Measurements from ENCODE around the gene ZNF281.
A peak's percentile ranks its signal among the peaks of the same experiment; 100 is the strongest.
"Not testable (repeated sequence)": the region's sequence is repeated elsewhere in the genome, so short reads cannot be mapped to it uniquely, and the experiment has no call there.

Gene ZNF281

GRCh38 chr1:200409761-200410565, at the start of gene ZNF281:
ZNF281 (minus strand) TSS chr1:200410036; CDS start chr1:200409705, 331 bp downstream.
- peak; percentile 87 for DNase-seq

GRCh38 chr1:200458780-200459179, 48.9 kb upstream of the ZNF281 start:
- no peak for DNase-seq

- DNase-seq, result no peak
These were observed 48.0 kb upstream of the ZNF281 start for GRCh38 chr1:200457810-200458209.

- DNase-seq, result no peak
These were observed 44.6 kb upstream of the ZNF281 start for GRCh38 chr1:200454425-200454824.

- DNase-seq, result no peak
These were observed 43.7 kb upstream of the ZNF281 start for GRCh38 chr1:200453553-200453905.

- DNase-seq, result no peak
These were observed 43.2 kb upstream of the ZNF281 start for GRCh38 chr1:200452850-200453552.

- DNase-seq, result no peak
These were observed 38.4 kb upstream of the ZNF281 start for GRCh38 chr1:200448034-200448762.

- peak; percentile 24 for DNase-seq
These were observed 35.4 kb upstream of the ZNF281 start for GRCh38 chr1:200445213-200445612.

- no peak for DNase-seq
These were observed 34.6 kb upstream of the ZNF281 start for GRCh38 chr1:200444478-200444877.

- no peak for DNase-seq
These were observed 34.0 kb upstream of the ZNF281 start for GRCh38 chr1:200443860-200444259.

- no peak for DNase-seq
These were observed 32.8 kb upstream of the ZNF281 start for GRCh38 chr1:200442537-200443156.

- no peak for DNase-seq
These were observed 32.2 kb upstream of the ZNF281 start for GRCh38 chr1:200442023-200442422.

- no peak for DNase-seq
These were observed 29.1 kb upstream of the ZNF281 start for GRCh38 chr1:200438911-200439310.

- DNase-seq, result not testable (repeated sequence)
These were observed 28.6 kb upstream of the ZNF281 start for GRCh38 chr1:200438413-200438812.

GRCh38 chr1:200437556-200438203, 27.8 kb upstream of the ZNF281 start:
- DNase-seq, result no peak

GRCh38 chr1:200437088-200437487, 27.3 kb upstream of the ZNF281 start:
- no peak for DNase-seq

- no peak for DNase-seq
These were observed 26.6 kb upstream of the ZNF281 start for GRCh38 chr1:200436436-200436835.

GRCh38 chr1:200435200-200435780, 25.5 kb upstream of the ZNF281 start:
- no peak for DNase-seq

GRCh38 chr1:200433586-200433985, 23.8 kb upstream of the ZNF281 start:
- no peak for DNase-seq

- no peak for DNase-seq
These were observed 22.8 kb upstream of the ZNF281 start for GRCh38 chr1:200432586-200432985.

- no peak for DNase-seq
These were observed 19.4 kb upstream of the ZNF281 start for GRCh38 chr1:200429221-200429751.

Data from T1000 (cell line).